H1 (cell line): Measurements from ENCODE around the gene HES4. TPM values are rescaled to one million over a fixed set of nuclear protein-coding genes. Genes with fewer than 3 reads are reported as not detected.

Experiments used
- CTCF ChIA-PET: fragments of 300-600 bp; sonication (Branson Sonifier 250); formaldehyde crosslinking; loops from one replicate; lab custom pipeline; 2021; ENCODE audit not compliant: partially characterized antibody; lab: Charles Lee
- POLR2A ChIA-PET: fragments of 300-600 bp; sonication (Branson Sonifier 250); formaldehyde crosslinking; loops from one replicate; lab custom pipeline; 2021; ENCODE audit warnings: inconsistent platforms; ENCODE audit not compliant: partially characterized antibody; lab: Charles Lee
- DNase-seq, 2 experiments: peaks; one replicate each; pipeline versions ENCODE4 v3.0.0 to v3.0.0-alpha.2; 2010 to 2022; ENCODE audit warnings: low spot score in 2 of 2, low read depth in 1 of 2, mixed read lengths in 1 of 2
- FAIRE-seq: peaks from 2 replicates; lab custom pipeline; 2011; peaks lifted over from hg19 to GRCh38; lab: Jason Lieb, UNC
- H2AFZ ChIP-seq: 2 replicates; pipeline ENCODE4 v1.8.1; 2012; ENCODE audit warnings: low read length, inconsistent platforms
- H2AK5ac ChIP-seq: 2 replicates; pipeline ENCODE4 v1.6.1; 2013; ENCODE audit warnings: low read depth, low read length
- H2BK120ac ChIP-seq: replicated peaks from 2 replicates; pipeline ENCODE3; 2013; ENCODE audit warnings: low read depth, low read length, inconsistent platforms
- H2BK12ac ChIP-seq: 2 replicates; pipeline ENCODE4 v1.6.1; 2013; ENCODE audit warnings: low read depth, low read length
- H2BK15ac ChIP-seq: 2 replicates; pipeline ENCODE4 v1.6.1; 2013; ENCODE audit warnings: low read length
- H2BK20ac ChIP-seq: 2 replicates; pipeline ENCODE4 v1.6.1; 2013; ENCODE audit warnings: low read length
- H2BK5ac ChIP-seq: 2 replicates; pipeline ENCODE4 v1.6.1; 2013; ENCODE audit warnings: low read depth, low read length
- H3K14ac ChIP-seq: 2 replicates; pipeline ENCODE4 v1.6.1; 2013; ENCODE audit warnings: inconsistent platforms; ENCODE audit not compliant: insufficient read length
- H3K18ac ChIP-seq: 2 replicates; pipeline ENCODE4 v1.6.1; 2013; ENCODE audit warnings: low read length; ENCODE audit errors: extremely low read depth
- H3K23ac ChIP-seq: 2 replicates; pipeline ENCODE4 v1.6.1; 2013; ENCODE audit warnings: inconsistent platforms; ENCODE audit not compliant: insufficient read length
- H3K23me2 ChIP-seq: 2 replicates; pipeline ENCODE4 v1.6.1; 2013; ENCODE audit warnings: low read depth, low read length
- H3K27ac ChIP-seq: 2 replicates; pipeline ENCODE4 v1.6.1; 2011; ENCODE audit warnings: low read depth, low read length, inconsistent platforms
- H3K27me3 ChIP-seq, 4 experiments: replicated peaks in 1 of 4; 1 replicate in 1 of 4; 2 replicates in 3 of 4; pipeline versions ENCODE4 v1.6.1 to v1.8.1; 2011 to 2013; ENCODE audit warnings: low read length in 3 of 4, mild to moderate bottlenecking in 3 of 4, inconsistent platforms in 2 of 4, mixed read lengths in 2 of 4, moderate library complexity in 1 of 4; ENCODE audit not compliant: control insufficient read depth in 3 of 4, insufficient read depth in 3 of 4; ENCODE audit errors: extremely low read depth in 1 of 4
- H3K36me3 ChIP-seq, 4 experiments: 2 replicates each; pipeline versions ENCODE4 v1.6.1 to v1.8.1; 2011 to 2013; ENCODE audit warnings: mild to moderate bottlenecking in 4 of 4, low read length in 3 of 4, moderate library complexity in 2 of 4, control low read depth in 1 of 4, inconsistent platforms in 1 of 4; ENCODE audit not compliant: insufficient read depth in 4 of 4, control insufficient read depth in 2 of 4
- H3K4ac ChIP-seq: replicated peaks from 2 replicates; pipeline ENCODE3; 2013; ENCODE audit warnings: low read length, low read depth, mixed read lengths, inconsistent platforms; ENCODE audit not compliant: insufficient read length
- H3K4me1 ChIP-seq, 4 experiments: replicated peaks in 1 of 4; 1 replicate in 1 of 4; 2 replicates in 3 of 4; pipeline versions ENCODE4 v1.6.1 to v1.8.1; 2011 to 2013; ENCODE audit warnings: low read length in 3 of 4, inconsistent platforms in 2 of 4, mixed read lengths in 1 of 4; ENCODE audit not compliant: insufficient read depth in 4 of 4, control insufficient read depth in 3 of 4
- H3K4me2 ChIP-seq, 2 experiments: 2 replicates each; pipeline versions ENCODE4 v1.6.1 to v1.8.1; 2011 to 2013; ENCODE audit warnings: low read depth in 2 of 2, low read length in 2 of 2, control low read depth in 1 of 2, inconsistent platforms in 1 of 2, mild to moderate bottlenecking in 1 of 2; ENCODE audit not compliant: insufficient read depth in 1 of 2
- H3K4me3 ChIP-seq, 4 experiments: fragments of 200-600, 300-600 bp in 1 of 4; sonication (generic), shearing (Covaris generic), sonication (Bioruptor Twin) in 1 of 4; 2 replicates each; pipeline versions ENCODE4 v1.5.1 to v1.8.1; 2011 to 2016; ENCODE audit warnings: low read length in 4 of 4, low read depth in 3 of 4, control low read depth in 2 of 4, inconsistent platforms in 2 of 4, mild to moderate bottlenecking in 2 of 4, mixed read lengths in 1 of 4, moderate library complexity in 1 of 4; ENCODE audit not compliant: insufficient read depth in 2 of 4; ENCODE audit errors: extremely low read depth in 1 of 4
- H3K56ac ChIP-seq: replicated peaks from 2 replicates; pipeline ENCODE3; 2013; ENCODE audit warnings: low read depth, mild to moderate bottlenecking, mixed read lengths, low read length, inconsistent platforms; ENCODE audit not compliant: insufficient read length
- H3K79me1 ChIP-seq: 2 replicates; pipeline ENCODE4 v1.6.1; 2013; ENCODE audit warnings: low read depth, low read length, control low read depth
- H3K79me2 ChIP-seq, 2 experiments: 2 replicates each; pipeline versions ENCODE4 v1.6.1 to v1.8.1; 2012 to 2013; ENCODE audit warnings: low read length in 2 of 2, mild to moderate bottlenecking in 2 of 2, inconsistent platforms in 1 of 2; ENCODE audit not compliant: insufficient read depth in 2 of 2, control insufficient read depth in 1 of 2
- H3K9ac ChIP-seq, 4 experiments: replicated peaks in 1 of 4; 1 replicate in 1 of 4; 2 replicates in 3 of 4; pipeline versions ENCODE4 v1.6.1 to v1.8.1; 2011 to 2013; ENCODE audit warnings: low read depth in 3 of 4, low read length in 3 of 4, control low read depth in 2 of 4, mild to moderate bottlenecking in 2 of 4, moderate library complexity in 2 of 4, inconsistent platforms in 1 of 4; ENCODE audit errors: extremely low read depth in 1 of 4
- H3K9me3 ChIP-seq, 2 experiments: 2 replicates each; pipeline versions ENCODE4 v1.6.1 to v1.8.1; 2012 to 2013; ENCODE audit warnings: mild to moderate bottlenecking in 2 of 2, moderate library complexity in 2 of 2, control low read depth in 1 of 2, inconsistent platforms in 1 of 2, low read depth in 1 of 2, low read length in 1 of 2, mixed read lengths in 1 of 2; ENCODE audit not compliant: insufficient read depth in 2 of 2
- H4K20me1 ChIP-seq, 2 experiments: replicated peaks in 1 of 2; 2 replicates each; pipeline versions ENCODE3 to v1.8.1; 2011 to 2013; ENCODE audit warnings: inconsistent platforms in 2 of 2, low read length in 2 of 2, mild to moderate bottlenecking in 1 of 2; ENCODE audit not compliant: insufficient read depth in 2 of 2, control insufficient read depth in 1 of 2
- H4K5ac ChIP-seq: 2 replicates; pipeline ENCODE4 v1.6.1; 2013; ENCODE audit warnings: low read length, low read depth, mixed read lengths, inconsistent platforms; ENCODE audit not compliant: insufficient read length
- H4K8ac ChIP-seq: 2 replicates; pipeline ENCODE4 v1.8.0; 2013; ENCODE audit warnings: mild to moderate bottlenecking, moderate library complexity, low read length, inconsistent platforms; ENCODE audit not compliant: insufficient read depth; ENCODE audit errors: extremely low read depth
- H4K91ac ChIP-seq: replicated peaks from 2 replicates; pipeline ENCODE3; 2013; ENCODE audit warnings: low read length, mixed read lengths, inconsistent platforms; ENCODE audit not compliant: insufficient read length
- HDAC2 ChIP-seq, 2 experiments: fragments of 300-600 bp in 1 of 2; sonication (generic) in 1 of 2; IDR thresholded peaks; 2 replicates each; pipeline ENCODE4 v1.6.1; 2011 to 2012; ENCODE audit warnings: low read depth in 2 of 2, low read length in 2 of 2, mild to moderate bottlenecking in 2 of 2, moderate library complexity in 2 of 2, borderline replicate concordance in 1 of 2, inconsistent platforms in 1 of 2
- HDAC6 ChIP-seq: IDR thresholded peaks from one replicate; pipeline ENCODE4 v1.7.1; 2012; ENCODE audit warnings: low read depth, mild to moderate bottlenecking, inconsistent platforms, low read length, moderate library complexity
- MAX ChIP-seq: IDR thresholded peaks from 2 replicates; pipeline ENCODE4 v1.6.1; 2012; ENCODE audit warnings: inconsistent platforms
- NANOG ChIP-seq: IDR thresholded peaks from 2 replicates; pipeline ENCODE4 v1.6.1; 2011; ENCODE audit warnings: low read length, low read depth, mild to moderate bottlenecking, inconsistent platforms; ENCODE audit not compliant: insufficient read depth, poor library complexity, severe bottlenecking
- RNF2 ChIP-seq: fragments of 200-900, 300-1000 bp; sonication (generic); IDR thresholded peaks from 2 replicates; pipeline ENCODE4 v1.7.1; 2016; ENCODE audit warnings: borderline replicate concordance, low read depth, mild to moderate bottlenecking, antibody characterized with exemption, low read length; ENCODE audit not compliant: poor library complexity, severe bottlenecking; ENCODE audit errors: missing control alignments
- SIN3A ChIP-seq, 2 experiments: IDR thresholded peaks in 1 of 2; conservative IDR thresholded peaks in 1 of 2; 2 replicates each; pipeline ENCODE4 v1.6.1; 2011 to 2012; ENCODE audit warnings: low read length in 2 of 2, improper control_type of control experiment in 1 of 2, low read depth in 1 of 2, mild to moderate bottlenecking in 1 of 2
- SIX5 ChIP-seq: IDR thresholded peaks from 2 replicates; pipeline ENCODE4 v1.6.1; 2011; ENCODE audit warnings: mild to moderate bottlenecking, low read depth, low read length
- TCF12 ChIP-seq: IDR thresholded peaks from 2 replicates; pipeline ENCODE4 v1.6.1; 2011; ENCODE audit warnings: low read depth, mild to moderate bottlenecking, low read length
- ZNF274 ChIP-seq: IDR thresholded peaks from 2 replicates; pipeline ENCODE4 v1.7.0; 2012; ENCODE audit warnings: low read length, borderline replicate concordance; ENCODE audit errors: extremely low read depth
- WGBS, 2 experiments: shearing (Covaris generic) in 1 of 2; methylation state at CpG; one replicate each; pipeline versions ENCODE4 v1.1.6 to v1.1.7; 2013 to 2015; ENCODE audit warnings: low lambda C conversion rate in 2 of 2, mixed read lengths in 2 of 2, inconsistent platforms in 1 of 2, low coverage in 1 of 2, missing lambda C conversion rate in 1 of 2; ENCODE audit not compliant: insufficient replicate concordance in 2 of 2, insufficient coverage in 1 of 2, insufficient read length in 1 of 2; ENCODE audit errors: extremely low coverage in 1 of 2, missing lambda C conversion rate in 1 of 2; 5-methylcytosine and 5-hydroxymethylcytosine counted together
- polyA plus RNA-seq, 7 experiments: library from polyadenylated mRNA; depleted of rRNA in 3 of 7; stranded (reverse) in 5 of 7; unstranded in 2 of 7; fragments of >200 nt in 5 of 7; fragments of 200-250 nt in 2 of 7; gene quantifications; 1 replicate in 5 of 7; 2 replicates in 1 of 7; 4 replicates in 1 of 7; pipeline versions ENCODE4 v1.2.1 to v1.2.3, GENCODE V29; 2011 to 2013; ENCODE audit warnings: missing spikeins in 2 of 7, mixed read lengths in 2 of 7
- total RNA-seq: library from RNA; stranded (reverse); fragmentation: NEBNext Ultra II Directional; extraction: Animal tissue kit (Norgen Biotek cat#: 25700); gene quantifications from 2 replicates; pipeline ENCODE4 v1.2.1, GENCODE V29; 2021

The HES4 gene
- total and polyA plus RNA-seq, 2 of the 8 experiments (the other 6 are each of a cell fraction or from before 2014, with no cell fraction given) = 2.8 to 3.5 TPM

GRCh38 chr1:1047963-1048362 lies 48.1 kb upstream of the HES4 start:
- no peak overlapping the region for H3K4ac ChIP-seq
- no peak overlapping the region for H3K23ac ChIP-seq
- H3K79me2 ChIP-seq = no peaks in the 10 kb centered on the region
- POLR2A ChIA-PET = interaction anchor here (1.1 to 1.7 kb wide), 2 partner anchors 11 to 16 kb away, joined by 4 to 5 read pairs; no protein-coding TSS in a partner anchor
- peaks cover 7% of the 10 kb centered on the region for H3K79me1 ChIP-seq
- no peak overlapping the region for H3K4me3 ChIP-seq
- H3K9me3 ChIP-seq = no peaks in the 10 kb centered on the region
- H3K18ac ChIP-seq = no peak overlapping the region
- no peak overlapping the region for H4K5ac ChIP-seq
- H3K27ac ChIP-seq = no peak overlapping the region
- no peak overlapping the region for H3K9ac ChIP-seq
- no peak overlapping the region for H4K91ac ChIP-seq
- DNase-seq (no peak), FAIRE-seq (no peak)
- H2BK20ac ChIP-seq = no peak overlapping the region
- 88% methylated on average over 8 of the region's 25 CpGs; no CpG with 5 or more reads in 1 of the 2 experiments for WGBS, 2 experiments
- H4K20me1 ChIP-seq = peaks cover 7 to 21% of the 10 kb centered on the region in 2 experiments
- no peak overlapping the region for H2BK120ac ChIP-seq
- no peak overlapping the region for H3K56ac ChIP-seq
- H2BK15ac ChIP-seq = no peak overlapping the region
- H3K4me1 ChIP-seq = no peaks in the 10 kb centered on the region
- no peak overlapping the region for H2AFZ ChIP-seq
- CTCF ChIA-PET = interaction anchor here (2.4 kb wide), 1 partner anchor 10 kb away, joined by 6 read pairs; no protein-coding TSS in a partner anchor
- peaks cover 8 to 83% (median 39%) of the 10 kb centered on the region in 4 experiments for H3K36me3 ChIP-seq
- H3K23me2 ChIP-seq = no peaks in the 10 kb centered on the region
- H2BK12ac ChIP-seq = no peak overlapping the region
- TF ChIP-seq MAX (no peak), SIX5 (no peak), RNF2 (no peak), TCF12 (no peak), ZNF274 (no peak), HDAC2 (IDR thresholded peaks at IDR 0.05; ENCODE audit: borderline replicate concordance in 1 of 2, low read depth in 2 of 2, low read length in 2 of 2) (no peak), HDAC6 (no peak), NANOG (no peak), SIN3A (conservative IDR thresholded peaks at IDR 0.05 in 1 of 2, IDR thresholded peaks at IDR 0.05 in 1 of 2; ENCODE audit: low read depth in 1 of 2, low read length in 2 of 2) (no peak)
- TF ChIP-seq, all 59 proteins: peak for 0
- H3K14ac ChIP-seq = no peak overlapping the region
- H2BK5ac ChIP-seq = no peak overlapping the region
- H4K8ac ChIP-seq = no peak overlapping the region; the same call in 1 of the 2 replicates
- H3K4me2 ChIP-seq = no peak overlapping the region
- H3K27me3 ChIP-seq = no peaks in the 10 kb centered on the region
- no peak overlapping the region for H2AK5ac ChIP-seq
